ENCODE results near the gene SHISA2.

The SHISA2 gene

DNA sequence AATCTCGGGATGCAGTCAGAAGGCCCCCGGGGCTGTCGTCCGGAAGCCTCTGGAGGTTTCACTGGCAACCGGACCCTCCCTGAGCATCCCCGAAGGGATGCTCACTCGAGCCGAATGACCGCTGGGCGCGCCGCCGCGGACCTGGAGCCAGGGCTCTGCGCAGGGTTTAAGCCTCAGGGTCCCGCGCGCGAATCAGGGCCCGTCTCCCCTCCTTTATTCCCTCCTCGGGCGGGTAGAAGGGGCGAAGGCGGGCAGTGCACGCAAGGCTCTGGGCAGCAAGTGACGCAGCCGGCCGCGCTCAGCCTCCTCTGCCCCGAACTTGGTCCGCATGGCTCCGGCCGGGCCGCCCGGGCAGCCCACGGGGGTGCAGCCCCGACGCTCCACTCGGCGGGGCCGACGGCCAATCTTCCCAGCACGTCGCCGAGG is 572 bp downstream of the SHISA2 start:
- peak overlapping the region; percentile 64 for H3K4me3 ChIP-seq (ENCODE audit: low read depth, low read length)

DNA sequence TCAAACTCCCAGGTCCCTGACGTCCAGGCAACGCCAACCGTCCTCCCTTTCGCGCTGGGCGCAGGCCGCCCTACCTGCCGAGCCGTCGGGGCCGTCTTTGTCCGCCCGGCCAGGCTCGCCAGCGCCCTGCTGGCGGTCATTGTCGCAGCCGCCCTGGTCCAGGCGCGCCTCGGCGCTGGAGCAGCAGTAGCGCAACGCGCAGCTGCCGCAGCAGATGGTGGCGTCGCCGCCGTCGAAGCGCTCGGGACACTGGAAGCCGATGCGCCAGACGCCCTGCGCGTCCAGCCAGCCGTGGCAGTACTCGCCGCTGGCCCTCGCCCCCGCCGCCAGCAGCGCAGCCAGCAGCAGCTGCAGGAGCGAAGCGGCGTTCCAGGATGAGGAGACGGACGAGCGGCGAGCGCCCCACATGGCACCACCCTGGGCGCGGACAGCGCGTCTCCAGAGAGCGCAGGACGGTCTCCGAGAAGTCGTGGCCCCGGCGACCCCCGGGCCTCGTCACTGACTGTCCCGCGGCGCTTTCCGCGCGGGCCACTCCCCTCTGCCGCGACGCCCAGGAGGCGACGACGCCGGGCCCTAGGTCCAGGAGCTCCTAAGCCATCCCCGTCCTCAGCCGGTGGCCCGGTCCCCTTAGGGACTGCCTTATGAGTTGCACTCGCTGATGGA is 1.1 kb downstream of the SHISA2 start:
- H3K14ac ChIP-seq (ENCODE audit: low read length): no peak overlapping the region
- peaks cover 2 to 12% of the 10 kb centered on the region in 2 experiments for H3K4me1 ChIP-seq (ENCODE audit: control insufficient read depth in 1 of 2, insufficient read depth in 2 of 2, low read length in 2 of 2)
- no peak overlapping the region for H2BK120ac ChIP-seq (ENCODE audit: insufficient read depth, low read length, poor library complexity)
- H3K4ac ChIP-seq (ENCODE audit: low read depth, low read length): no peak overlapping the region
- no CpG with 5 or more reads among the region's 82 CpGs for WGBS (ENCODE audit: extremely low coverage, insufficient coverage, insufficient read length)
- H4K8ac ChIP-seq (ENCODE audit: low read depth, low read length): no peak overlapping the region
- H2AFZ ChIP-seq (ENCODE audit: insufficient read depth, low read length, poor library complexity): no peak overlapping the region
- H2BK12ac ChIP-seq (ENCODE audit: low read length): no peak overlapping the region
- H3K79me1 ChIP-seq (ENCODE audit: low read length): no peaks in the 10 kb centered on the region
- no peak overlapping the region for H3K23ac ChIP-seq (ENCODE audit: low read length)
- no peak overlapping the region for H3K27ac ChIP-seq (ENCODE audit: low read depth, low read length)
- no peak overlapping the region for H2BK5ac ChIP-seq (ENCODE audit: low read depth, low read length, poor library complexity)
- H4K12ac ChIP-seq (ENCODE audit: low read depth, low read length): no peak overlapping the region
- H3K9ac ChIP-seq (ENCODE audit: low read length): no peak overlapping the region
- peaks cover 28% of the 10 kb centered on the region for H3K27me3 ChIP-seq (ENCODE audit: insufficient read depth, low read length)
- no peaks in the 10 kb centered on the region for H3K79me2 ChIP-seq (ENCODE audit: control insufficient read depth, insufficient read depth, low read length, poor library complexity)
- DNase-seq: peak in 1 of 2 donors; percentile 39
- H4K91ac ChIP-seq (ENCODE audit: low read depth, low read length): no peak overlapping the region
- H3K4me3 ChIP-seq (ENCODE audit: low read depth, low read length): peak overlapping the region; percentile 8
- no peak overlapping the region for H2AK5ac ChIP-seq (ENCODE audit: low read length)
- no peaks in the 10 kb centered on the region for H3K36me3 ChIP-seq (ENCODE audit: control insufficient read depth in 1 of 2, insufficient read depth in 2 of 2, low read length in 2 of 2)
- peak overlapping the region; percentile 85 for H3K4me2 ChIP-seq (ENCODE audit: low read length)
- peaks cover 2% of the 10 kb centered on the region for H3K9me3 ChIP-seq (ENCODE audit: insufficient read depth, low read depth, low read length)
- no peak overlapping the region for H3K18ac ChIP-seq (ENCODE audit: low read length)

More for the DNA sequence above, 572 bp downstream of the SHISA2 start:
- no peak overlapping the region for H3K9ac ChIP-seq (ENCODE audit: low read length)
- H3K23ac ChIP-seq (ENCODE audit: low read length): no peak overlapping the region
- H3K4me2 ChIP-seq (ENCODE audit: low read length): peak overlapping the region; percentile 85
- H4K91ac ChIP-seq (ENCODE audit: low read depth, low read length): no peak overlapping the region
- H3K4me1 ChIP-seq (ENCODE audit: control insufficient read depth in 1 of 2, insufficient read depth in 2 of 2, low read length in 2 of 2): peaks cover 2 to 12% of the 10 kb centered on the region in 2 experiments
- no peak overlapping the region for H3K18ac ChIP-seq (ENCODE audit: low read length)
- H2BK12ac ChIP-seq (ENCODE audit: low read length): no peak overlapping the region
- no peak for DNase-seq
- H3K27me3 ChIP-seq (ENCODE audit: insufficient read depth, low read length): peaks cover 28% of the 10 kb centered on the region
- no CpG with 5 or more reads among the region's 45 CpGs for WGBS (ENCODE audit: extremely low coverage, insufficient coverage, insufficient read length)
- H3K36me3 ChIP-seq (ENCODE audit: control insufficient read depth in 1 of 2, insufficient read depth in 2 of 2, low read length in 2 of 2): no peaks in the 10 kb centered on the region
- H3K4ac ChIP-seq (ENCODE audit: low read depth, low read length): no peak overlapping the region
- H4K12ac ChIP-seq (ENCODE audit: low read depth, low read length): no peak overlapping the region
- H2BK120ac ChIP-seq (ENCODE audit: insufficient read depth, low read length, poor library complexity): no peak overlapping the region
- peak overlapping the region; percentile 53 for H4K8ac ChIP-seq (ENCODE audit: low read depth, low read length)
- no peak overlapping the region for H3K27ac ChIP-seq (ENCODE audit: low read depth, low read length)
- H3K79me1 ChIP-seq (ENCODE audit: low read length): no peaks in the 10 kb centered on the region
- no peaks in the 10 kb centered on the region for H3K79me2 ChIP-seq (ENCODE audit: control insufficient read depth, insufficient read depth, low read length, poor library complexity)
- H3K14ac ChIP-seq (ENCODE audit: low read length): no peak overlapping the region
- H2BK5ac ChIP-seq (ENCODE audit: low read depth, low read length, poor library complexity): no peak overlapping the region
- peaks cover 2% of the 10 kb centered on the region for H3K9me3 ChIP-seq (ENCODE audit: insufficient read depth, low read depth, low read length)
- peak overlapping the region; percentile 63 for H2AFZ ChIP-seq (ENCODE audit: insufficient read depth, low read length, poor library complexity)
- no peak overlapping the region for H2AK5ac ChIP-seq (ENCODE audit: low read length)

DNA sequence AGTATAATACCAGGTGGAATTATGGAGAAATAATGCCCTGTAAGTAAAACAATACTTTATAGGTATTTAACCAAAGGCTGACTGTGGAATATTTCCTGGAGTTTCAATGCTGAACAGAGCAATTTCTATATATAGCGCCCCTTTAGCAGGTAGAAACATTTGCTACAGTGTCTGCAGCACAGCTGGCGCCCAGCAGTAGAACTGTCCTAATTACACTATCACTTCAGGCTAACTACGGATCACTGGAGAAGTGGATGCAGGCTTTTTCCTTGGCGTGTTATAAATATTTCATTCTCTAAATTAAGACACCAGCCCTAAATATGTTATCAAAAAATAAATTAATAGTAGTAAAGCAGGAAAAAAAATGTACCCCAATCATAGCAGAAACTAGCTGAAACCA is 3.1 kb downstream of the SHISA2 start:
- no peak overlapping the region for H4K8ac ChIP-seq (ENCODE audit: low read depth, low read length)
- H3K4me1 ChIP-seq (ENCODE audit: control insufficient read depth in 1 of 2, insufficient read depth in 2 of 2, low read length in 2 of 2): peaks cover 2 to 12% of the 10 kb centered on the region in 2 experiments
- DNase-seq: no peak
- no peak overlapping the region for H3K23ac ChIP-seq (ENCODE audit: low read length)
- no peak overlapping the region for H3K9ac ChIP-seq (ENCODE audit: low read length)
- H3K9me3 ChIP-seq (ENCODE audit: insufficient read depth, low read depth, low read length): peaks cover 2% of the 10 kb centered on the region
- H4K91ac ChIP-seq (ENCODE audit: low read depth, low read length): no peak overlapping the region
- H3K27me3 ChIP-seq (ENCODE audit: insufficient read depth, low read length): peaks cover 28% of the 10 kb centered on the region
- WGBS (ENCODE audit: extremely low coverage, insufficient coverage, insufficient read length): no CpG with 5 or more reads among the region's 4 CpGs
- no peak overlapping the region for H2AK5ac ChIP-seq (ENCODE audit: low read length)
- no peak overlapping the region for H2BK5ac ChIP-seq (ENCODE audit: low read depth, low read length, poor library complexity)
- H3K4me2 ChIP-seq (ENCODE audit: low read length): no peak overlapping the region
- no peak overlapping the region for H2BK120ac ChIP-seq (ENCODE audit: insufficient read depth, low read length, poor library complexity)
- H3K36me3 ChIP-seq (ENCODE audit: control insufficient read depth in 1 of 2, insufficient read depth in 2 of 2, low read length in 2 of 2): no peaks in the 10 kb centered on the region
- no peak overlapping the region for H2AFZ ChIP-seq (ENCODE audit: insufficient read depth, low read length, poor library complexity)
- no peak overlapping the region for H2BK12ac ChIP-seq (ENCODE audit: low read length)
- no peaks in the 10 kb centered on the region for H3K79me1 ChIP-seq (ENCODE audit: low read length)
- H3K27ac ChIP-seq (ENCODE audit: low read depth, low read length): no peak overlapping the region
- H3K79me2 ChIP-seq (ENCODE audit: control insufficient read depth, insufficient read depth, low read length, poor library complexity): no peaks in the 10 kb centered on the region
- H3K14ac ChIP-seq (ENCODE audit: low read length): no peak overlapping the region
- no peak overlapping the region for H3K18ac ChIP-seq (ENCODE audit: low read length)
- H3K4ac ChIP-seq (ENCODE audit: low read depth, low read length): no peak overlapping the region
- no peak overlapping the region for H3K4me3 ChIP-seq (ENCODE audit: low read depth, low read length)
- no peak overlapping the region for H4K12ac ChIP-seq (ENCODE audit: low read depth, low read length)

DNA sequence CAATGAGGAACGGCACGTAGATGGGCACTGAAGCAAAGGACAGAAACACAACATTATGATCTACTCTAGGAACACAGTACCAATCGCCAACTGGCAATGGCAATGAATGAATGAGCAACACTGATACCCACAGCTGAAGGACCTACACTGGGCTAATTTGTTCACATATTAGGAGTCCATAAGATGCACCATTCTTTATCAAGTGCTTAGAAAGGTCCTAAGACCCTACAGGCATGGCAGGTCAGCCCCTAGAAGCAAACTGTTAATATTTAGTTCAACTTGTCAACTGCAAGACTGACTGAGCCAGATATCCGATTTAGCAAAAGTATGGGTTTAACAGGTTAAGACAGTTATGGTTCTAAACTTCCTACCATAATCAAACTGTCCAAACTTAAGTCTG is 4.8 kb downstream of the SHISA2 start:
- Histone ChIP-seq H2AK5ac (ENCODE audit: low read length) (no peak overlapping the region), H3K4me3 (ENCODE audit: low read depth, low read length) (no peak overlapping the region), H3K79me1 (ENCODE audit: low read length) (no peaks in the 10 kb centered on the region), H3K4me1 (ENCODE audit: control insufficient read depth in 1 of 2, insufficient read depth in 2 of 2, low read length in 2 of 2) (peaks cover 2 to 10% of the 10 kb centered on the region in 2 experiments), H3K14ac (ENCODE audit: low read length) (no peak overlapping the region), H2BK5ac (ENCODE audit: low read depth, low read length, poor library complexity) (no peak overlapping the region), H3K27me3 (ENCODE audit: insufficient read depth, low read length) (peaks cover 28% of the 10 kb centered on the region), H4K91ac (ENCODE audit: low read depth, low read length) (no peak overlapping the region), H4K12ac (ENCODE audit: low read depth, low read length) (no peak overlapping the region), H3K9ac (ENCODE audit: low read length) (no peak overlapping the region), H3K18ac (ENCODE audit: low read length) (no peak overlapping the region), H3K23ac (ENCODE audit: low read length) (no peak overlapping the region), H3K79me2 (ENCODE audit: control insufficient read depth, insufficient read depth, low read length, poor library complexity) (no peaks in the 10 kb centered on the region), H2BK12ac (ENCODE audit: low read length) (no peak overlapping the region), H3K4me2 (ENCODE audit: low read length) (no peak overlapping the region), H4K8ac (ENCODE audit: low read depth, low read length) (no peak overlapping the region), H2BK120ac (ENCODE audit: insufficient read depth, low read length, poor library complexity) (no peak overlapping the region), H3K27ac (ENCODE audit: low read depth, low read length) (no peak overlapping the region), H2AFZ (ENCODE audit: insufficient read depth, low read length, poor library complexity) (no peak overlapping the region), H3K4ac (ENCODE audit: low read depth, low read length) (no peak overlapping the region), H3K9me3 (ENCODE audit: insufficient read depth, low read depth, low read length) (peaks cover 2% of the 10 kb centered on the region), H3K36me3 (ENCODE audit: control insufficient read depth in 1 of 2, insufficient read depth in 2 of 2, low read length in 2 of 2) (no peaks in the 10 kb centered on the region)
- no peak for DNase-seq
- no CpG with 5 or more reads among the region's 4 CpGs for WGBS (ENCODE audit: extremely low coverage, insufficient coverage, insufficient read length)
